NCI-H2171 (cell line): ENCODE measurements around the gene MRAS.
"Not testable (repeated sequence)": the region's sequence is repeated elsewhere in the genome, so short reads cannot be mapped to it uniquely, and the experiment has no call there.

Experiments
- DNase-seq: peaks from one replicate; lab custom pipeline; 2025; lab: John Stamatoyannopoulos, UW

Gene MRAS

GRCh38 chr3:138389841-138390581 lies 41.6 kb downstream of the MRAS start:
- DNase-seq, result no peak

GRCh38 chr3:138390582-138390932 lies 42.2 kb downstream of the MRAS start:
- no peak for DNase-seq

- DNase-seq, result no peak
Observed at GRCh38 chr3:138394156-138394555, 45.8 kb downstream of the MRAS start.

- no peak for DNase-seq
Observed at GRCh38 chr3:138394686-138395085, 46.3 kb downstream of the MRAS start.

GRCh38 chr3:138395865-138396751 lies 47.7 kb downstream of the MRAS start:
- no peak for DNase-seq

- no peak for DNase-seq
Observed at GRCh38 chr3:138396752-138397410, 48.5 kb downstream of the MRAS start.

GRCh38 chr3:138397983-138398382 lies 49.6 kb downstream of the MRAS start:
- DNase-seq, result no peak

- no peak for DNase-seq
Observed at GRCh38 chr3:138398791-138399575, 50.6 kb downstream of the MRAS start.

- DNase-seq, result no peak
Observed at GRCh38 chr3:138399766-138400165, 51.4 kb downstream of the MRAS start.

- no peak for DNase-seq
Observed at GRCh38 chr3:138400651-138401070, 52.3 kb downstream of the MRAS start.

- no peak for DNase-seq
Observed at GRCh38 chr3:138401834-138402233, 53.5 kb downstream of the MRAS start.

- no peak for DNase-seq
Observed at GRCh38 chr3:138404121-138404520, 55.7 kb downstream of the MRAS start.

- no peak for DNase-seq
Observed at GRCh38 chr3:138405001-138405400, 56.6 kb downstream of the MRAS start.

GRCh38 chr3:138405486-138405885 lies 57.1 kb downstream of the MRAS start:
- DNase-seq, result no peak

GRCh38 chr3:138406606-138407005 lies 58.2 kb downstream of the MRAS start:
- DNase-seq, result no peak

- DNase-seq, result no peak
Observed at GRCh38 chr3:138407236-138407907, 59.0 kb downstream of the MRAS start.

GRCh38 chr3:138408751-138409570 lies 60.6 kb downstream of the MRAS start:
- DNase-seq, result no peak

GRCh38 chr3:138412821-138413551 lies 64.6 kb downstream of the MRAS start:
- no peak for DNase-seq

GRCh38 chr3:138416236-138416635 lies 67.9 kb downstream of the MRAS start:
- not testable (repeated sequence) for DNase-seq

GRCh38 chr3:138417559-138417982 lies 69.2 kb downstream of the MRAS start:
- peak; percentile 80 for DNase-seq
